ENCODE data around the gene ME3. TPM values are rescaled to one million over a fixed set of nuclear protein-coding genes. Genes with fewer than 3 reads are reported as not detected.
"Not testable (repeated sequence)": the region's sequence is repeated elsewhere in the genome, so short reads cannot be mapped to it uniquely, and the experiment has no call there.

Gene ME3
- total RNA-seq, 2 experiments from 2014 or later = not detected

- Histone ChIP-seq H3K27ac (ENCODE audit: low read depth, low read length, poor library complexity, severe bottlenecking) (no peak overlapping the region), H3K4me3 (ENCODE audit: low read depth, low read length, poor library complexity, severe bottlenecking) (no peak overlapping the region), H3K4me1 (ENCODE audit: insufficient read depth, low read length, poor library complexity, severe bottlenecking) (no peaks in the 10 kb centered on the region), H3K79me2 (ENCODE audit: insufficient read depth, low read depth, low read length) (no peaks in the 10 kb centered on the region), H3K9me2 (ENCODE audit: insufficient read depth, low read length) (no peaks in the 10 kb centered on the region), H2AFZ (ENCODE audit: low read length) (no peak overlapping the region), H4K20me1 (ENCODE audit: insufficient read depth, low read length) (no peaks in the 10 kb centered on the region), H3K4me2 (ENCODE audit: low read length) (no peak overlapping the region), H3K36me3 (ENCODE audit: insufficient read depth, low read length) (no peaks in the 10 kb centered on the region), H3K9me3 (ENCODE audit: low read length) (no peaks in the 10 kb centered on the region)
- CTCF ChIA-PET (ENCODE audit: unreplicated experiment) = no interaction called here
- TF ChIP-seq CTCF (conservative IDR thresholded peaks at IDR 0.05; ENCODE audit: low read length) (no peak), EZH2phosphoT487 (IDR thresholded peaks at IDR 0.05; ENCODE audit: borderline replicate concordance, low read depth, low read length) (no peak)
- no TSS peak for BruUV-seq (replicated peaks)
- POLR2A ChIA-PET = interaction anchor here (0.7 kb wide), 1 partner anchor 1122 kb away, joined by 4 read pairs; no protein-coding TSS in a partner anchor
- intact Hi-C loops (cut with micrococcal nuclease; ENCODE audit: unreplicated experiment) = no loop called here
- DNase-seq (ENCODE audit: low spot score) = no peak
Measured at GRCh38 chr11:86418513-86418912, 253.9 kb downstream of the ME3 start.

GRCh38 chr11:86418106-86418505 lies 254.3 kb downstream of the ME3 start:
- no peaks in the 10 kb centered on the region for H3K79me2 ChIP-seq (ENCODE audit: insufficient read depth, low read depth, low read length)
- intact Hi-C loops (cut with micrococcal nuclease; ENCODE audit: unreplicated experiment) = no loop called here

DNA sequence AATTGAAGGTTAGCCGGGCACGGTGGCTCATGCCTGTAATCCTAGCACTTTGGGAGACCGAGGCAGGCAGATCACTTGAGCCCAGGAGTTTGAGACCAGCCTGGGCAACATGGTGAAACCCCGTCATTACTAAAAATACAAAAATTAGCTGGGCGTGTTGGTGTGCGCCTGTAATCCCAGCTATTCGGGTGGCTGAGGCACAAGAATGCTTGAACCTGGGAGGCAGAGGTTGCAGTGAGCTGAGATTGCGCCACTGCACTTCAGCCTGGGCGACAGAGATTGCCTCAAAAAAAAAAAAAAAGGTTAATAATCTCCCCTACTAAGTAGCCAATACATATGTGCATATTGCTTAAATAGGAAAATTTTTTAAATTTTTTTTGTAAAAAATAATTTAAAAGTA lies 255.5 kb downstream of the ME3 start:
- H3K9me3 ChIP-seq (ENCODE audit: low read length); BruUV-seq (replicated peaks); H3K4me2 ChIP-seq (ENCODE audit: low read length); H3K27ac ChIP-seq (ENCODE audit: low read depth, low read length, poor library complexity, severe bottlenecking); H3K4me3 ChIP-seq (ENCODE audit: low read depth, low read length, poor library complexity, severe bottlenecking); H2AFZ ChIP-seq (ENCODE audit: low read length); H3K79me2 ChIP-seq (ENCODE audit: insufficient read depth, low read depth, low read length); intact Hi-C loops (cut with micrococcal nuclease; ENCODE audit: unreplicated experiment); H3K9me2 ChIP-seq (ENCODE audit: insufficient read depth, low read length); DNase-seq (ENCODE audit: low spot score); H3K36me3 ChIP-seq (ENCODE audit: insufficient read depth, low read length); H3K4me1 ChIP-seq (ENCODE audit: insufficient read depth, low read length, poor library complexity, severe bottlenecking); CTCF ChIA-PET (ENCODE audit: unreplicated experiment); H4K20me1 ChIP-seq (ENCODE audit: insufficient read depth, low read length): not testable (repeated sequence)
- POLR2A ChIA-PET = interaction anchor here (0.8 kb wide), 1 partner anchor 12 kb away, joined by 3 read pairs; no protein-coding TSS in a partner anchor

More at GRCh38 chr11:86418106-86418505, 254.3 kb downstream of the ME3 start:
- no peaks in the 10 kb centered on the region for H3K9me3 ChIP-seq (ENCODE audit: low read length)
- TF ChIP-seq EZH2phosphoT487 (IDR thresholded peaks at IDR 0.05; ENCODE audit: borderline replicate concordance, low read depth, low read length) (no peak), CTCF (conservative IDR thresholded peaks at IDR 0.05; ENCODE audit: low read length) (no peak)
- H3K4me3 ChIP-seq (ENCODE audit: low read depth, low read length, poor library complexity, severe bottlenecking) = no peak overlapping the region
- no peaks in the 10 kb centered on the region for H3K9me2 ChIP-seq (ENCODE audit: insufficient read depth, low read length)
- no peak overlapping the region for H3K27ac ChIP-seq (ENCODE audit: low read depth, low read length, poor library complexity, severe bottlenecking)
- H2AFZ ChIP-seq (ENCODE audit: low read length) = no peak overlapping the region
- H3K4me1 ChIP-seq (ENCODE audit: insufficient read depth, low read length, poor library complexity, severe bottlenecking) = no peaks in the 10 kb centered on the region
- POLR2A ChIA-PET = interaction anchor here (0.7 kb wide), 1 partner anchor 1122 kb away, joined by 4 read pairs; no protein-coding TSS in a partner anchor
- CTCF ChIA-PET (ENCODE audit: unreplicated experiment) = no interaction called here
- no peak overlapping the region for H3K4me2 ChIP-seq (ENCODE audit: low read length)
- no peak for DNase-seq (ENCODE audit: low spot score)
- no peaks in the 10 kb centered on the region for H4K20me1 ChIP-seq (ENCODE audit: insufficient read depth, low read length)
- no peaks in the 10 kb centered on the region for H3K36me3 ChIP-seq (ENCODE audit: insufficient read depth, low read length)
- BruUV-seq (replicated peaks) = no TSS peak
